Activated CD4-positive, CD25-positive, alpha-beta regulatory T cell treated with anti-CD3 and anti-CD28 coated beads, Interleukin-2, amount 50 U/mL, for 72 hours (primary cell): ENCODE results near the gene SPDYE17.
"Not testable (repeated sequence)": the region's sequence is repeated elsewhere in the genome, so short reads cannot be mapped to it uniquely, and the experiment has no call there.

Source experiments
- DNase-seq: peaks from one replicate; pipeline ENCODE4 v3.0.0; 2021

The SPDYE17 gene

DNA sequence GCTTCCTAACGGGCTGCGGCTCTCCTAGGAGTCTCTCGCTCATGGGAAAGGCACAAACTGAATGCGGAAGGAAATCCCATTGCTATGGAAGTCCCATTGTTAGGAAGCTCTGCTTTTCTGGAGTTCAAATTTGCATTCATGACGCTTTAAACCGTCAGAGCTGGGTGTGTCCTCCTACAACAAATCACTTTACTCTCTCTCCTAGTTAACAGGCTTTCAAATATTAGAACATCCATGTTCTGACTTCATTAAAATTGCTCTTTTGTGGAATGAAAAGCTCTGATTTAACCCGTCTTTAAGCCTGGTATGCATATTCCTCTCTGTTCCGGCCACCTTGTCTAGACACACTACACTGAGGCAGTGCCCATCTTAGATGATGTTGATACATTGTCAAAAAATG is at the start of gene SPDYE17:
TSS of gene SPDYE17 (minus strand) at position 101 of the 400 bp plus-strand sequence. CDS start 1,791 bp downstream, outside the sequence.
- DNase-seq: not testable (repeated sequence)

DNA sequence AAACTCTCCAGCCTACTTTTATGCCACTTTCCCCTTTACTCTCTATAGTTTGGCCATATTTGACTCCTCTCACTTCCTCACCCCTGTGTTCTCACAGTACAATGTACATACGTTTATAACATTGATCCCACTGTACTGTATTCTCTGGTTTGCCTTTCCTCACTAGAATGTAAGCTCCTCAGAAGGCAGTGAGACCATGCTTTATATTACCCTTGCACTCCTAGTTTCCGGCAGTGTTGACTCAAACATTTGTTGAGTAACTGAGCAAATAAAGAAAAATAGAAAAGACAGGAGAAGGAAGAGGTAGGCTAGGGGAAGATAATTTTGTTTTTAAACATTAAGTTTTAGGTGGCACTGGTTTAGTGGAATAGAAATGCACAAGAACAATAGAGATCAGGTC is 48.1 kb upstream of the SPDYE17 start:
- DNase-seq: not testable (repeated sequence)

GRCh38 chr7:77079624-77080023 is 47.5 kb upstream of the SPDYE17 start:
- not testable (repeated sequence) for DNase-seq

DNA sequence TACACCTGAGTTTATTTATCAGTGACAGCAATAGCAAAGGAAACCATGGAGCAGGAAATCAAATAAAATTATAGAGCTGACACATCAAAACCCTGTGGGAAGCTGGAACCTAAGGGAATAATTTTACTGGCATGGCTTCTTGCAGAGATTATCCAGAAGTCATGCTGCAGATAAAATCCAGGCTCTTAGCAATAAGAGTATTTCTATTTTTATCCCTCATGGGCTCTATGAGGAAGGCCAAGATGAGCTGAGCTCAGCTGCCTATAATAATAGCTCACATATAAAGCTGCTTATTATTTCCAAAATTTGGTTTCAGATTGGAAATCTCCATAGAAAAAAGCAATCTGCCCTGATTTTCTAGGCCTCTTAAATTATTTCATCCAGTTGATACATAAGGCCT is 47.0 kb upstream of the SPDYE17 start:
- not testable (repeated sequence) for DNase-seq

GRCh38 chr7:77077060-77077459 is 44.9 kb upstream of the SPDYE17 start:
- DNase-seq: not testable (repeated sequence)

- DNase-seq: not testable (repeated sequence)
Observed at GRCh38 chr7:77074786-77075396, 42.7 kb upstream of the SPDYE17 start.

GRCh38 chr7:77071108-77071507 is 38.9 kb upstream of the SPDYE17 start:
- DNase-seq: not testable (repeated sequence)

- not testable (repeated sequence) for DNase-seq
Observed at GRCh38 chr7:77065869-77066268, 33.7 kb upstream of the SPDYE17 start.

DNA sequence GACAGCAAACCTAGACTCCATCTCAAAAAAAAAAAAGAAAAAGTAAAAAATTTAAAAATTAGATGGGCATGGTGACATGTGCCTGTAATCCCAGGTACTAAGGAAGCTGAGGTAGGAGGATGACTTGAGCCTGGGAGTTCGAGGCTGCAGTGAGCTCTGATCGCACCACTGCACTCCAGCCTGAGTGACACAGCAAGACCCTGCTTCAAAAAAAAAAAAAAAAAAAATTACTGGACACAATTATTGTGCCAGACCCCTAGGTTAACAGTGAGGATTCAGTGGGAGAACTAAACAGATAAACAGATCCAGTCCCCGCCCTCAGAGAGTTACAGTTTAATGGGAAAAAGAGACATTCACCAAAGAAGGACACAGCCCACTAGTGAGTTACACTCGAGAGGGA is 31.6 kb upstream of the SPDYE17 start:
- DNase-seq: not testable (repeated sequence)

DNA sequence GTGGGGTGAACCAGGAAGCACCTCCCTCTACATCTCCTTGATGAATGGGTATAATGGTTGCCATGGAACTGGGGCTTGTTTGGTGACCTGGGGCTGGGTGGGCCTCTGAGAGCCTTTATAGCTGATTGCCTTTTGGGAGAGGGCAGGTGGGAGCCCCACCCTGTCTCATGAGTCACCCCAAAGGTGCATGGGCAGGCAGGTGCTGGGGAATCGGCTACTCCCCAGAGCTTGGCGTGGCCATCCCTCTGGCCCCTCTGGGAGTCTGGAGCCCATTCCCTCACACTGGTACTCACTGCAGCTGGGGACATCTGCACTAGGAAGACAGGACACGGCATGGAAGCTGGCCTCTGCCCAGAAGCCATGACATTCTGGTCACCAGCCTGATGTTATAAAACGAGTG is 30.4 kb upstream of the SPDYE17 start, which contains the start of gene SPDYE18:
TSS of gene SPDYE18 (minus strand) at position 2 of the 400 bp plus-strand sequence. CDS start 2,046 bp downstream, outside the sequence.
- not testable (repeated sequence) for DNase-seq

- not testable (repeated sequence) for DNase-seq
Observed at GRCh38 chr7:77026349-77026748, 5.8 kb downstream of the SPDYE17 start.

DNA sequence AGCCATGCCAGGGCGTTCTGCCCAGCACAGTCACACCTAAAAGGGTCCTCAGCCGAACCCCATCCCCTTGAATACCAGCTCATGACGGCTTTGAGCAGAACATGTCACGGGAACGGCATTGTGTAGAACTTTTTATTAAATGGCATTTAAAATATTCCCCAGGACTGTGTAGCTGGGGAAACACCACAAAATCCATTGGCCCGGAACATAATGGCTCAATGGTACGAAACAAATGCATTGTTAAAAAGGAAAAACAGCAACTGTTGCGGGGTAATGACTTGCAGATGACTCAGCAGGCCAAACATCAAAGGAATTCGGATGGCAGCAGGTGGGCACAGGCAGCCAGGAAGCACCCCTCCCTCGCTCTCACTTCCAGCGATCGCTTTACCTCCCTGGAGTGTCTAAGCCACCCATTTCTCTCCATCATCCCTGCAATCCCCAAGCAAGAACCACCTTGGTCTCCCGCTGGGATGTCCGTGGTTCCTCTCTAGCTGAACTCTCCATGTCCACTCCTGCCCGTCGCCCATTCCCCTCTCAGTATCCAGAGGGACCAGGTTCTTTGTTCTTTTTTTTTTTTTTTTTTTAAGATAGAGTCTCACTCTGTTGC is 22.0 kb downstream of the SPDYE17 start:
- not testable (repeated sequence) for DNase-seq

DNA sequence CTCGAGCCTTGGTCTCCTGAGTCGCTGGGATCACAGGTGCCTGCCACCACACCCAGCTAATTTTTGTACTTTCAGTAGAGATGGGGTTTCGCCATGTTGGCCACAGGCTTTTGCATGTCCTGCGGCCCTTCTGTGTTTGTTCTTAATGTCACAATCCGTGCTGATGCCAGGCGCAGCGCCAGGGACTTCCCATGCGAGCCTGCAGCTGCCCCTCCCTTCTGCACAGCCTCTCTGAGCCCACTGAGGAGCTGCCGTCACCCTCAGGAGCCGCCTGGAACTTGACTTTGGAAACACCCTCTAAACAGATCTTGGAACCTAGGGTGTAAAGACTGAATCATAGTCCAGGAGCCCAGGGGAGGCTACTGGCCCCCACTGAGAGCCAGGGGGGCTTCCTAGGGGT is 24.2 kb downstream of the SPDYE17 start:
- not testable (repeated sequence) for DNase-seq

GRCh38 chr7:77006127-77007110 is 25.7 kb downstream of the SPDYE17 start:
- DNase-seq: not testable (repeated sequence)

DNA sequence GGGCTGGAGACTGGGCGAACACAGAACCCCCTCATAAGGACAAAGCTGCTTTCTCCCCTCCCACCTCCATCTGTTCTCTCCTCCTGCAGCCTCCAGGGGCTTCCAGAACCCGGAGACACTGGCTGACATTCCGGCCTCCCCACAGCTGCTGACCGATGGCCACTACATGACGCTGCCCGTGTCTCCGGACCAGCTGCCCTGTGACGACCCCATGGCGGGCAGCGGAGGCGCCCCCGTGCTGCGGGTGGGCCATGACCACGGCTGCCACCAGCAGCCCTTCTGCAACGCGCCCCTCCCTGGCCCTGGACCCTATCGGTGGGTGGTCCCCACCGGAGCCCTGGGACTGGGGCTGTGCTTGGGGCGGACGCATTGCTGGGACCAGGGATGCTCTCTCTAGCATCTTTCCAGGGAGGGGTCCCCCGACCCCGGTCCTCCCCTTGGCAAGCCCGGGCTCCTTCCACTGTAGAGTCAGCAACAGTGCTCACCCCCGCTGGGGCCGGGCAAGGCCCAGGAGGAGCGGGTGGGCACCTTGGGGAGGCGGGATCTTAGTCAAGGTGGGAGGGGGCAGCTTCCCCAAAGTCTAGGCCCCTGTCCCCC is 26.6 kb downstream of the SPDYE17 start:
- DNase-seq: not testable (repeated sequence)

- not testable (repeated sequence) for DNase-seq
Observed at GRCh38 chr7:77004151-77004550, 28.0 kb downstream of the SPDYE17 start.

DNA sequence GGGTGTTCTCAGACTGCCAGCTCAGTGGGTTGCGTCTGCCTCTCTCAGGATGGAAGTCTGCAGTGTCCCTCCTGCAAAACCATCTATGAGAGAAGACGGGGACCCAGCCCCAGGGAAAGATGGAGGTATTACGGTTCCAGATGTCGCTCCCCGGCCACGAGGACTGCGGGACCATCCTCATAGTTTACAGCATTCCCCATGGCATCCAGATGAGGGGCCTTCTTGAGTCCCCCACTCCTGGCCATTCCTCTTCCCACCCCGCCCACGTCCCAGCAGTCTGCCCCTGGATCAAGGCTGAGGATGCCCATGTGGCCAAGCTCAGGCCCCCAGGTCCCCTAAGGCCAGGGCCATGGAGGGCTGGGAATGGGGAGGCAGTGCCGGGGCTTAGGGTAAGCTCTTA is 28.9 kb downstream of the SPDYE17 start:
- DNase-seq: not testable (repeated sequence)

- DNase-seq: not testable (repeated sequence)
Observed at GRCh38 chr7:77002678-77003233, 29.4 kb downstream of the SPDYE17 start.

DNA sequence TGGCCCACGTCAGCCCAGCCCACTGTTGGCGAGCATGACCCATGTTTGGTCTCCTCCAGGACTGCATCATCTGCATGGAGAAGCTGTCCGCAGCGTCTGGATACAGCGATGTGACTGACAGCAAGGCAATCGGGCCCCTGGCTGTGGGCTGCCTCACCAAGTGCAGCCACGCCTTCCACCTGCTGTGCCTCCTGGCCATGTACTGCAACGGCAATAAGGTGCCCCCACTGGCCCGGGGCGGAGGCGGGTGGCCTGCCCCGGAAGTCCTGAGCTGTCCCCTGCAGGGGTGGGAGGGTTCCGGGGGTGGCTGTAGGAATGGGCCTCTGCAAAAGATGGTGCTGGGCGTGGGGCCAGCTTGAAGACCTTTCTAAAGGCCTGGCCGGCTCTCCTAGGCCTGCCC is 30.1 kb downstream of the SPDYE17 start:
- DNase-seq: not testable (repeated sequence)

DNA sequence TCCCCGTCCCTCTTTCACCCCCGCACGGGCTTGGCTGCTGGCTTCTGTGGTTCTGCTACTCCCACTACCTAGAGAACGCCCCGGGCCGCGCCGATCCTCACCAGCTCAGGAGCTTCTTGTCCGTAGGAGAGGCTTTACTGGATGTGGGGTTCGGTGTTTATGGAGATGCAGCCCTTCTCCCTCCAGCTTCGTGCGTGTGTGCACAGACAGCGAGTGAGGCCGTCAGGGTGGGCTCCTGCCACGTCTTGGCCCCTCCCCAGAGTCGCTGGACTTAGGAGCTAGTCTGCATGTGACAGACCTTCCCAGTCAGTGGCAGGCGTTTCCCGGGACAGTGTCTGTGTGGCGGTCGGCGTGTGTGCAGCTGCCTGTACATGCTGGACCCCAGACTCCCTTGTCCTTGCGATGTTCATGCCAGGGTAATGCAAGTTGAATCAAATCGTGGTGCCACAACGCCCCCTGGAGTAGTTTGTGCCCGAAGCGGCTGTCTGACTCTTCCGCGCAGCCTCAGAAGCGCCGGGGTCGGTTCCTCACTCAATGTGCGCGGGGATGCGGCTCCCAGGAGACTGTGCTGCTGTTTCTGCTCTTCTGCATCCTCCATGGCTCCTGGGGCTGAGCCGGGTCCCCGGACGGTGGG is 32.6 kb downstream of the SPDYE17 start:
- DNase-seq: not testable (repeated sequence)

- not testable (repeated sequence) for DNase-seq
Observed at GRCh38 chr7:76998764-76999450, 33.3 kb downstream of the SPDYE17 start.
